Measurements from ENCODE around the gene MARK2.

DNA sequence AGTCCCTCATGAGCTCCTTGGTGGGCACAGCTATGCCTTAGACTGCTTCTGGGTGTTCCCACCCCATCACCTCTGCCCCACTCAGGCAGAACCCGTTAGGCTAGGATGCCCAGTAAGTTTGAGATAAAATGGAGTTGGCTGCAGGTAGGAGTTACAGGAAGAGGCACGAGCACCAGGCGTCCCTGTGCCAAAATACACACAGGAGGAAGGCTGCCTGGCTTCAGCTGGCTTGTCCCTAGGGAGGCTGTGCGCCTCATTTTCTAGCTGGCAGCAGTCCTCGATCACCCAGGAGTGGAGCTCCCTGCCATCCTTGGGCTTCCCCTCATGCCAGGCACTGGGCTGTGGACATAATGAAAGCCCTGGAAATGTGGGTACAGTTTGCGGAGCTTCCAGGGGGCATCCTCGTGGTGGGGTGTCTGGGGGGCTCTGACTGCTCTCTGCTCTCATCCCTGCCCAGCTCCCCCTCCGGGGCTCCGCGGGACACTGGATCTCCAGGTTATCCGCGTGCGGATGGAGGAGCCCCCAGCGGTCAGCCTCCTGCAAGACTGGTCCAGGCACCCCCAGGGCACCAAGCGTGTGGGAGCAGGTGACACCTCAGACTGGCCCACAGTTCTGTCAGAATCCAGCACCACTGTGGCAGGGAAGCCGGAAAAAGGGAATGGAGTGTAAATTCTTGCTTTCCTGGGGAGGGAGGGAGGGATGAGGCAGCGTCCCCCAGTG is 12.3 kb upstream of the MARK2 start:
- TF ChIP-seq, protein P1, sequence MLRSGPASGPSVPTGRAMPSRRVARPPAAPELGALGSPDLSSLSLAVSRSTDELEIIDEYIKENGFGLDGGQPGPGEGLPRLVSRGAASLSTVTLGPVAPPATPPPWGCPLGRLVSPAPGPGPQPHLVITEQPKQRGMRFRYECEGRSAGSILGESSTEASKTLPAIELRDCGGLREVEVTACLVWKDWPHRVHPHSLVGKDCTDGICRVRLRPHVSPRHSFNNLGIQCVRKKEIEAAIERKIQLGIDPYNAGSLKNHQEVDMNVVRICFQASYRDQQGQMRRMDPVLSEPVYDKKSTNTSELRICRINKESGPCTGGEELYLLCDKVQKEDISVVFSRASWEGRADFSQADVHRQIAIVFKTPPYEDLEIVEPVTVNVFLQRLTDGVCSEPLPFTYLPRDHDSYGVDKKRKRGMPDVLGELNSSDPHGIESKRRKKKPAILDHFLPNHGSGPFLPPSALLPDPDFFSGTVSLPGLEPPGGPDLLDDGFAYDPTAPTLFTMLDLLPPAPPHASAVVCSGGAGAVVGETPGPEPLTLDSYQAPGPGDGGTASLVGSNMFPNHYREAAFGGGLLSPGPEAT (IDR thresholded peaks at IDR 0.05; ENCODE audit: low read depth), result no peak
- no peak for TF ChIP-seq CHD2 (IDR thresholded peaks at IDR 0.05; ENCODE audit: borderline replicate concordance, low read depth, low read length)
- TF ChIP-seq, protein P2, sequence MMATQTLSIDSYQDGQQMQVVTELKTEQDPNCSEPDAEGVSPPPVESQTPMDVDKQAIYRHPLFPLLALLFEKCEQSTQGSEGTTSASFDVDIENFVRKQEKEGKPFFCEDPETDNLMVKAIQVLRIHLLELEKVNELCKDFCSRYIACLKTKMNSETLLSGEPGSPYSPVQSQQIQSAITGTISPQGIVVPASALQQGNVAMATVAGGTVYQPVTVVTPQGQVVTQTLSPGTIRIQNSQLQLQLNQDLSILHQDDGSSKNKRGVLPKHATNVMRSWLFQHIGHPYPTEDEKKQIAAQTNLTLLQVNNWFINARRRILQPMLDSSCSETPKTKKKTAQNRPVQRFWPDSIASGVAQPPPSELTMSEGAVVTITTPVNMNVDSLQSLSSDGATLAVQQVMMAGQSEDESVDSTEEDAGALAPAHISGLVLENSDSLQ (IDR thresholded peaks at IDR 0.05), result no peak
- no peak for TF ChIP-seq POLR2A (IDR thresholded peaks at IDR 0.05; ENCODE audit: low read depth, low read length)
- TF ChIP-seq, protein P3, sequence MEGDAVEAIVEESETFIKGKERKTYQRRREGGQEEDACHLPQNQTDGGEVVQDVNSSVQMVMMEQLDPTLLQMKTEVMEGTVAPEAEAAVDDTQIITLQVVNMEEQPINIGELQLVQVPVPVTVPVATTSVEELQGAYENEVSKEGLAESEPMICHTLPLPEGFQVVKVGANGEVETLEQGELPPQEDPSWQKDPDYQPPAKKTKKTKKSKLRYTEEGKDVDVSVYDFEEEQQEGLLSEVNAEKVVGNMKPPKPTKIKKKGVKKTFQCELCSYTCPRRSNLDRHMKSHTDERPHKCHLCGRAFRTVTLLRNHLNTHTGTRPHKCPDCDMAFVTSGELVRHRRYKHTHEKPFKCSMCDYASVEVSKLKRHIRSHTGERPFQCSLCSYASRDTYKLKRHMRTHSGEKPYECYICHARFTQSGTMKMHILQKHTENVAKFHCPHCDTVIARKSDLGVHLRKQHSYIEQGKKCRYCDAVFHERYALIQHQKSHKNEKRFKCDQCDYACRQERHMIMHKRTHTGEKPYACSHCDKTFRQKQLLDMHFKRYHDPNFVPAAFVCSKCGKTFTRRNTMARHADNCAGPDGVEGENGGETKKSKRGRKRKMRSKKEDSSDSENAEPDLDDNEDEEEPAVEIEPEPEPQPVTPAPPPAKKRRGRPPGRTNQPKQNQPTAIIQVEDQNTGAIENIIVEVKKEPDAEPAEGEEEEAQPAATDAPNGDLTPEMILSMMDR (IDR thresholded peaks at IDR 0.05 in 2 of 3, conservative IDR thresholded peaks at IDR 0.05 in 1 of 3; ENCODE audit: control insufficient read depth in 2 of 3, extremely low read depth in 1 of 3, insufficient read depth in 1 of 3, low read depth in 3 of 3, low read length in 3 of 3), result no peak

Data from GM12878 (cell line).